ENCODE data around the gene NEXN.
"Not testable (repeated sequence)": the region's sequence is repeated elsewhere in the genome, so short reads cannot be mapped to it uniquely, and the experiment has no call there.

Gene NEXN

GRCh38 chr1:77906019-77906545 lies 17.7 kb downstream of the NEXN start:
- DNase-seq (ENCODE audit: low read depth): no peak

GRCh38 chr1:77906624-77907023 lies 18.2 kb downstream of the NEXN start:
- no peak for DNase-seq (ENCODE audit: low read depth)

DNA sequence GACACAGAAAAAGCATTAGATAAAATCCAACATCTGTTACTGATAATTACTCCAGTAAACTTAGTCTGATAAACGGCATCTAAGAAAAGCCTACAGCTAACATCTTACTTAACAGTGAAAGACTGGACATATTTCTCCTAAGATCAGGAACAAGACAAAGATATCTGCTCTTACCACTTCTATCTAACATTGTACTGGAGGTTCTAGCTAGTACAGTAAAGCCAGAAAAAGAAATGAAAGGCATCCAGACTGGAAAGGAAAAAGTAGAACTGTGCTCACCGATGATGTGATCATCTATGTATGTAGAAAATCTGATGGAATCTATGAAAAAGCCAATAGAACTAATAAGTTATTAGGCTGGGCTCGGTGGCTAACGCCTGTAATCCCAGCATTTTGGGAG lies 21.7 kb downstream of the NEXN start:
- no peak for DNase-seq (ENCODE audit: low read depth)

- DNase-seq (ENCODE audit: low read depth): not testable (repeated sequence)
Measured at GRCh38 chr1:77918918-77919317, 30.5 kb downstream of the NEXN start.

DNA sequence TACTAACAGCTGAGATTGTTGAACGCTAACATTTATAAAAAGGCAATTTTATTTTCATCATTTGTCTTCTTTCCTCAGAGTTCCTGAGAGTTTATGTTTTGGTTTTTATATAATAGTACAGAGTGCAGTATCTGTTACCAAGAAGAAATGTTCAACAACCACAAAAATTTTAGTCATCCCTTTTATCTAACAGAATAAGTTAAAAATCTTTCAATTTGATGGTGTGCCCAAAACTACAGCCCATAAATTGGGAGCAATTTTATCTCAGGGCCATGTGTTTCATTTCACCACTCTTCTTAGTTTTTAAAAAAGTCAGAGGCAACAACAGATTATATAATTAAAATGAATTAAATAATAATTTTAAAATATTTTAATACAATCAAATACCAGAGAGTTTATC lies 37.1 kb downstream of the NEXN start:
- no peak for DNase-seq (ENCODE audit: low read depth)

- no peak for DNase-seq (ENCODE audit: low read depth)
Measured at GRCh38 chr1:77925956-77926355, 37.5 kb downstream of the NEXN start.

GRCh38 chr1:77926561-77927357 lies 38.3 kb downstream of the NEXN start:
- no peak for DNase-seq (ENCODE audit: low read depth)

- no peak for DNase-seq (ENCODE audit: low read depth)
Measured at GRCh38 chr1:77927414-77927813, 39.0 kb downstream of the NEXN start.

DNA sequence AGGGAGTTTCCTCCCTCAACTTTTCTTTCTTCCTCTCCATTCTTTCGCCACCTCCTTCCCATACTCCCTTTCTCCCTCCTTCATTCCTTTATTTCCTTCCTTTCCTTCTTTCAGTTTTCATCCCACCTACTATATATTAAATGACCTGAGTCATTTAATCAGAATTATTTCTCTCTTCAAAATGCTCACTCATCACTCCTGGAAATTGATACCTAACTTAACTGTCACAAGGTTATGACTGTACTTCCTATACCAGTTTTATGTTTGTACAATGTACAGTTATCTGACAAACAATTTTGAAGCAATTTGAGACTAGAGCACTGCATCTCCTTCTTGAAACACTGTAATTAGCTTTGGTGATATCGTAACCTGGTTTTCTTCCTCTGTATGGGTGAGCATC lies 41.4 kb downstream of the NEXN start:
- no peak for DNase-seq (ENCODE audit: low read depth)

DNA sequence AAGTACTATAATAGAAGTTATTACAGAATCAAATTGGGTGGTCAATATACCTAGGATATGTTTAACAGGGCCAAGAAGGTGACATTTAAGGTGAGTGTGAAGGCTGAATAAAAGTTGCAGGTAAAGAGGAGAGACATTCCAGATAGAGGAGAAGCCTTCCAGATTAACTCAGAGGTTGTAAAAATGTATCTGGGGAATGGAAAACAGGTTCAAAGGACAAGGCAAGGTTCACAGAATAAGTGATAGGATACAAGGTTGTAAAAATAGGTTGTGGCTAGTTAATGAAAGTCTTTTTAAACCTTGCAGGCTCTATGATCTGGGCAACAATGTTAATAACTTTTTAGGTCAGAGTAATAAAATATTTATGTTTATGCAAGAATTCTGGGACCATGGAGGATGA lies 50.2 kb downstream of the NEXN start:
- no peak for DNase-seq (ENCODE audit: low read depth)

- no peak for DNase-seq (ENCODE audit: low read depth)
Measured at GRCh38 chr1:77940921-77941570, 52.6 kb downstream of the NEXN start.

DNA sequence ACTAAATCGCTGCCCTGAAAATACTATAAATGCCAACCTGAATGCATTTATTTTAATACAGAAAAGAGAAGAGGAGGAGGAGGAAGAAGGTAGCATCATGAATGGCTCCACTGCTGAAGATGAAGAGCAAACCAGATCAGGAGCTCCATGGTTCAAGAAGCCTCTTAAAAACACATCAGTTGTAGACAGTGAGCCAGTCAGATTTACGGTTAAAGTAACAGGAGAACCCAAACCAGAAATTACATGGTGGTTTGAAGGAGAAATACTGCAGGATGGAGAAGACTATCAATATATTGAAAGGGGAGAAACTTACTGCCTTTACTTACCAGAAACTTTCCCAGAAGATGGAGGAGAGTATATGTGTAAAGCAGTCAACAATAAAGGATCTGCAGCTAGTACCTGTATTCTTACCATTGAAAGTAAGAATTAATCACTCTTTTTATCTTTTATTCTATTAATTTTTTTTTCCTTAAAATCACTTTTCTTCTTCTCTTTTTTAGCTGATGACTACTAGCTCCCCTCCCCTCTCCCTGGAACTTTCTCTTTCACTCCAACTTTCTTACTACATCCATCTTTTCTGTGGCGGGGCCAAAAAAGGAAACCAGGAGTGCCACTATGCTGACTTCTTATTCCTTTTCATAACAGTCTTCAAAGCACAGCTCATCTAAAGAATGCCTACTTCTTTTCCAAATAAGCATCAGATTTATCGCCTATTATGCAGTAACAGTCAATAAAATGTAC lies 54.1 kb downstream of the NEXN start:
- no peak for DNase-seq (ENCODE audit: low read depth)

- DNase-seq (ENCODE audit: low read depth): no peak
Measured at GRCh38 chr1:77945345-77945744, 56.9 kb downstream of the NEXN start.

- no peak for DNase-seq (ENCODE audit: low read depth)
Measured at GRCh38 chr1:77948841-77949424, 60.5 kb downstream of the NEXN start.

DNA sequence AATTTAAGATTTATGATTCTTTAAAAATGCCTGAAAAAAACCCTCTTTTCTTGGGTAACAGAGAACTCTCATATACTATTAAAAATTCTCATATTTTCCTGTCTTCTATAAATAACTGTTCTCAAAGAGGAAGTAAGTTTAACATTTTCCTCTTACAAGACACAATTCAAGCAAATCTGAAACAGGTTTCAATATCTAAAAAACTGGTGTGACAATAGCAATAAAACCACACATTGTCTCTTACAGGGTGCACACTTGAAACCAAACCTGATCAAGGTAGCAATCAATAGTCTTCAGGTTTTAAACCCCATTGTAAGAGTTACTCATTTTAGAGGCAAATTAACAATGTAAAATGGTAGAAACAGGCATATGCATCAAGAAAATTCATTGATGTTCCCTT lies 62.4 kb downstream of the NEXN start:
- no peak for DNase-seq (ENCODE audit: low read depth)

GRCh38 chr1:77951328-77951727 lies 62.9 kb downstream of the NEXN start:
- no peak for DNase-seq (ENCODE audit: low read depth)

DNA sequence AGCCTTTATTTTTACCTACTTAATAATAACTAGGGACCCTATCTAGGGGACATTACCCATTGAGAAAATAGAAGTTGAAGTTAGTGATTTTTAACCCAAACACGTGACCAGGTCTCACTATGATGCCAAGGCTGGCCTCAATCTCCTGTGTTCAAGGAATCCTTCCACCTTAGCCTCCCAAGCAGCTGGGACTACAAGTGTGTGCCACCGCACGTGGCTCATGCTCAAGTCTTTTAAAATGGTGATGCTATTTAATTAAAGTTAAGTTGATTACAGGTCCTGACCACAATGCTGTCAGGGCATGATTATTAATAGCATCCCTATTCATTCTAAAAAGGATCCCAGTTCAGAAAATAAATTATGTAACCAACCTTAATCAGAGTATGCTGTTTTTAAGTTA lies 65.5 kb downstream of the NEXN start:
- DNase-seq (ENCODE audit: low read depth): no peak

DNA sequence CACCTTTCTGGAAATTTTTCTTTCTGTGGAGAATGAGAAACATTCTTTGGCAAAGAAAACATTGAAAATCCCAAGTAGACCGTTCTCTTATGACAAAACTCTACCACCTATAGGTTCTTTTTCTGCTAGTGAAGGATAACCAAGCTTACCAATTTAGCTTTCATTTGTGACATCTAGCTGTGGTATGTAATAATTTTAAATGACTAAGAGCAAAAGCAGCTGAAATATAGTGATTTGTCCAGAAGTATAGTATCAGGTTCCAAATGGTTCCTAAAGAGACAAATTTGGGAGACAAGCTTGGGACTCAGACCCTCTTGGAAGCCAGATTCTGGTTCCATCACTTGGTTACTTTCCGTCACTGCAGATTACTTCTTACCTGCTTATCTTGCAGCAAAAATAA lies 66.1 kb downstream of the NEXN start:
- DNase-seq (ENCODE audit: low read depth): no peak

DNA sequence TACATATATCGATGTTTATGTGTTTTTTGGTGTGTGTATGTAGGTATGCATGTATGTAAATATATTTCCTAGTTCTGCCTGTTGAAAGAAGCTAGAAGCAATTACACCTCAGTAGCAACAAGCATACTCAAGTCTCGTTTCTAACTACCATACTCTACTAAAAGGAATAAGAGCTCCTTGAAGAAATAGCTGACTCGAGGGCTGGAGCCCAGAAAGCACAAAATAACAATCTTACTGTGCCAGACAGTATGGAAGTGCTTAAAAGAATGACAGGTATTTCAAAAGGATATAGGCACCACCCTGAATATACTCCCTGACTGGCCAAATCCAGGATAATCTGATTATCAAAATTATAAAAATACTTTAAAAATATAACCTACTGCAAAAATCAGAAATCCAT lies 67.3 kb downstream of the NEXN start:
- no peak for DNase-seq (ENCODE audit: low read depth)

GRCh38 chr1:77956464-77956863 lies 68.0 kb downstream of the NEXN start:
- DNase-seq (ENCODE audit: low read depth): no peak

GRCh38 chr1:77958391-77958790 lies 70.0 kb downstream of the NEXN start:
- DNase-seq (ENCODE audit: low read depth): no peak

DNA sequence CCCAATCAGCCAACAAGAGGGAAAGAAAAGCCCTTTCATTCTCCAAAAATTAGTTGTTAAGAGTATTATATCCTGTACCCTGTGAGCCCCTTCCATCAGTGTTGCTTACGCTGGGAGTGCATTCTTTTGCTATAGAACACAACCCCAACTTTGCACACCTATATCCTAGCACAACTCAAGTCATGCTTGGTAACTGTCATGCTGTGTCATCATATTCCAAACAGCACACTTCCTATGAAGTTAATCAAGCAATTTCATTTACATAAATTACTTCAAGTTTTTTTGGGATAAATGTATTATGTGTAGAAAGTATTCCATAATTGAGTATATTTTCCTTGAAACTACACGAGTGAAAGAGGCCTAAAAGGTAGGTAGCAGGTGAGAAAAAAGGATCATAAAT lies 70.4 kb downstream of the NEXN start:
- no peak for DNase-seq (ENCODE audit: low read depth)

DNA sequence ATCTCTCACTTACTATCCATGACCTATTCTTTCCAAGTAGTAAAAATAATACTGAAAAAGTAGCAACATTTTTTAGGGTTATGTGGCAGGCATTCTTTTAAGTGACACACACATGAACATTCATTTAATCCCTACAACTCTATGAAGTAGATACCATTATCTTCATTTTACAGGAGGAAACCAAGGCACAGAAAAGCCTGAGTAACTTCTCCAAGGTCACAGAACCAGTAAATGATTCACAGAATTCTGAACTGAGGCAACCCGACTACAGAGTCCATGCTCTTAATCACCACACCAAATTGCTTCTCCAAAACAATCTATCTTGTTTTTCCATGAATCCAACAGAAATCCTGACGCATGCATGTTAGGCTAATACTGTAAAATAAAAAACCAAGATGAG lies 73.0 kb downstream of the NEXN start:
- no peak for DNase-seq (ENCODE audit: low read depth)

Data from HS-5 (cell line).